HEK293 (cell line): ENCODE data around the gene KIF21A.

Source experiments
- CTCF ChIP-seq: fragments of 450-650 bp; formaldehyde crosslinking; IDR thresholded peaks from 2 replicates; pipeline ENCODE4 v1.5.1; 2016; ENCODE audit warnings: missing biosample characterization, missing genetic modification characterization
- HOXA7 ChIP-seq: sonication (generic); formaldehyde crosslinking; IDR thresholded peaks from 2 replicates; pipeline ENCODE4 v1.8.1; 2022; ENCODE audit warnings: missing genetic modification reagents, borderline replicate concordance
- MYNN ChIP-seq: fragments of 450-650 bp; formaldehyde crosslinking; IDR thresholded peaks from 2 replicates; pipeline ENCODE4 v1.5.1; 2016; ENCODE audit warnings: missing biosample characterization, missing genetic modification characterization, borderline replicate concordance
- ZBTB7A ChIP-seq: fragments of 450-650 bp; formaldehyde crosslinking; IDR thresholded peaks from 2 replicates; pipeline ENCODE4 v1.5.1; 2016; ENCODE audit warnings: low read depth, missing biosample characterization, missing genetic modification characterization
- ZNF214 ChIP-seq: fragments of 450-650 bp; formaldehyde crosslinking; IDR thresholded peaks from 2 replicates; pipeline ENCODE4 v1.5.1; 2017; ENCODE audit warnings: missing biosample characterization, mild to moderate bottlenecking, missing genetic modification characterization, borderline replicate concordance
- ZNF24 ChIP-seq: fragments of 450-650 bp; formaldehyde crosslinking; IDR thresholded peaks from 2 replicates; pipeline ENCODE4 v1.5.1; 2016; ENCODE audit warnings: missing biosample characterization, missing genetic modification characterization
- ZNF610 ChIP-seq: fragments of 450-650 bp; formaldehyde crosslinking; IDR thresholded peaks from 2 replicates; pipeline ENCODE4 v1.5.1; 2016; ENCODE audit warnings: missing biosample characterization, missing genetic modification characterization, borderline replicate concordance
- ZNF660 ChIP-seq: fragments of 450-650 bp; IDR thresholded peaks from 2 replicates; pipeline ENCODE4 v1.5.1; 2018; ENCODE audit warnings: missing biosample characterization, mild to moderate bottlenecking, missing genetic modification characterization
- TF ChIP-seq, protein P1 (sequence below): fragments of 450-650 bp; formaldehyde crosslinking; IDR thresholded peaks from 2 replicates; pipeline ENCODE4 v1.5.1; 2016; ENCODE audit warnings: missing biosample characterization, missing genetic modification characterization
- TF ChIP-seq, protein P2 (sequence below): fragments of 450-650 bp; formaldehyde crosslinking; IDR thresholded peaks from 2 replicates; pipeline ENCODE4 v1.5.1; 2016; ENCODE audit warnings: missing biosample characterization, missing genetic modification characterization

- TF ChIP-seq, protein P1, sequence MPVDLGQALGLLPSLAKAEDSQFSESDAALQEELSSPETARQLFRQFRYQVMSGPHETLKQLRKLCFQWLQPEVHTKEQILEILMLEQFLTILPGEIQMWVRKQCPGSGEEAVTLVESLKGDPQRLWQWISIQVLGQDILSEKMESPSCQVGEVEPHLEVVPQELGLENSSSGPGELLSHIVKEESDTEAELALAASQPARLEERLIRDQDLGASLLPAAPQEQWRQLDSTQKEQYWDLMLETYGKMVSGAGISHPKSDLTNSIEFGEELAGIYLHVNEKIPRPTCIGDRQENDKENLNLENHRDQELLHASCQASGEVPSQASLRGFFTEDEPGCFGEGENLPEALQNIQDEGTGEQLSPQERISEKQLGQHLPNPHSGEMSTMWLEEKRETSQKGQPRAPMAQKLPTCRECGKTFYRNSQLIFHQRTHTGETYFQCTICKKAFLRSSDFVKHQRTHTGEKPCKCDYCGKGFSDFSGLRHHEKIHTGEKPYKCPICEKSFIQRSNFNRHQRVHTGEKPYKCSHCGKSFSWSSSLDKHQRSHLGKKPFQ = no peak
- TF ChIP-seq ZNF610 (tag by site-specific recombination) (no peak), CTCF (tag by site-specific recombination) (no peak), HOXA7 (CRISPR knock-in tag) (no peak), ZNF24 (tag by site-specific recombination) (no peak), ZBTB7A (no peak), ZNF214 (no peak), ZNF660 (no peak), MYNN (tag by site-specific recombination) (no peak)
- TF ChIP-seq, protein P2, sequence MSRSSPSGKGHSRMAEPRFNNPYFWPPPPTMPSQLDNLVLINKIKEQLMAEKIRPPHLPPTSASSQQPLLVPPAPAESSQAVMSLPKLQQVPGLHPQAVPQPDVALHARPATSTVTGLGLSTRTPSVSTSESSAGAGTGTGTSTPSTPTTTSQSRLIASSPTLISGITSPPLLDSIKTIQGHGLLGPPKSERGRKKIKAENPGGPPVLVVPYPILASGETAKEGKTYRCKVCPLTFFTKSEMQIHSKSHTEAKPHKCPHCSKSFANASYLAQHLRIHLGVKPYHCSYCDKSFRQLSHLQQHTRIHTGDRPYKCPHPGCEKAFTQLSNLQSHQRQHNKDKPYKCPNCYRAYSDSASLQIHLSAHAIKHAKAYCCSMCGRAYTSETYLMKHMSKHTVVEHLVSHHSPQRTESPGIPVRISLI (tag by site-specific recombination) = no peak
Observed at GRCh38 chr12:39403376-39403775, 39.5 kb downstream of the KIF21A start.
